ENCODE measurements around the gene ZNF689.
"Not testable (repeated sequence)": the region's sequence is repeated elsewhere in the genome, so short reads cannot be mapped to it uniquely, and the experiment has no call there.

ZNF689 gene

DNA sequence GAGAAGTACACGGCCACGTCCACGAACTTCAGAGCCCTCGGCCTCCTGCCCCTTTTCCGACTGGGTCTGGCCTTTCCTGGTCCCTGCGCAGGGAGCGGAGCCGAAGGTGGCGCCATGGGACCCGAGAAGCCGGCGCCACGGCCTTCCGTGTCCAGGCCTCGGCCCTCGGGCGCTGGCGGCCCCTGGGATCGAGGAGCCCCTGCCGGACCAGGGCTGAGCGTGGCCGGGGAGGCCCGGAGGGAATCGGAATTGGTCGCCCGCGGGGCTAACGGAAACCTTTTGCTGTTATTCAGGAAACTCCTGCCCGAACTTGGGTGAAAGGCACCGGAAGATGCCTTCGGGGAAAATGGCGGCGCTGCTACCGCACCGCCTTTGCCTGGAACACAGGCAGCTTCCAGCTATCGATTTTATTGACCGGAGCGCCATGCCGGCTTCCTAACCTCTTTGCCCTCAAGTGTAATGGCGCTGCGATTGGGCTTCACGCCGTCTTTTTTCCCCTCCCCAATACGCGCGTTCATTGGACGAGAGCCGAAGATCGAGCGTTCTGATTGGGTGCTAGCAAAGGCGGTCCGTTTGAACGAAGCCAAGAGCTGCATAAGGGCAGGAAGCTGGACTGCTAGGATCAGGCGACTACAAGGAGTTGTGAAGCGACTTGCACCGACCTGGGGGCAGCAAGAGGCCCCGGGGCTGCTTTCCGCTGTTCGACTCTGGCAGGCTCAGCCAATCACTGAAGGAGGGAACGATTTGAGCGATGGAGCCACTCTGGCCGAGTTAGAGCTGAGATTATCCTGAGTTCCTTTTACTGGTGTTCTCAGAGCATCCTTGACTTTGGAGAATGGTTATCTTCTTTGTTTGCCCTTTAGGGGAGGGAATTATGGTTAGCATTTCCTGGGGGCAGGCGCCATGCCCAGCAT is at the start of gene ZNF689:
Gene ZNF689 (minus strand): TSS at position 464 of the 914 bp plus-strand sequence. CDS start 348 bp downstream, at position 116.
- DNase-seq (ENCODE audit: low read depth) = peak; percentile 66

DNA sequence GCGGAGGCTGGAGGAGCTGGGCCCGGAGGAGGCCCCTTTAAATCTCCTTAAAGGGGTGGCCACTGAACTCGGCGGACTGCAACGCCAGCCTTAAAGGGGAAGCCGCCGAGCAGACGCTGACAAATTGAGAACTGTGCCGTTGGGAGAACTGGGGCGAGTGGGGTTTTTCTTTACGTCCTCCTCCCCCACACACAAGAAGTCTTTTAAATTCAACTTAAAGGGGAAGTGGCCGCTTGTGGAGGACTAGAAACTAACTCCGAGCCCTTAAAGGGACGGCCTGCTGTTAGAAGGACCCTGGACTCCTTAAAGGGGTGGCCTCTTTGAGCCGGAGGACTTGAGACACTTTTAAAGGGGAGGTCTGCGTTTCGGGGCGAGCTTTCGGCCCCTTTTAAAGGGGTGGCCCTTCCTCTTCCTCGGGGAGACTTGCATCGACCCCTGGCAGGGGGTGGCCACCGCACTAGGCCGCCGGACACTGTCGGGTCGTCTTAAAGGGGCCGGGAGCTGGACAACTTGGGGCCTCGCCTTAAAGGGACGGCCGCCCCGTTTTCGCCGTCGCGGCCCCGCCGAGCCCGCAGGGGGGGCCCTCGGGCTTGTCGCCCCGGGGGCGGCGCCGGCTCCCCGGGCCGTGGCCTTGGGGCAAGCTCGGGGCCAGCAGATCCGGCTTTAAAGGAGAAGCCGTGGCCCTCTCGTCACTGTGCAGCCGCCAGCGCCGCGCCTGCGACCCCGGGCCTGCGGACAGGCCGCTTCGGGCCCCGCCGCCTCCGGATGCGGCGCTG is 48.7 kb upstream of the ZNF689 start:
- peak; percentile 43 for DNase-seq (ENCODE audit: low read depth)

DNA sequence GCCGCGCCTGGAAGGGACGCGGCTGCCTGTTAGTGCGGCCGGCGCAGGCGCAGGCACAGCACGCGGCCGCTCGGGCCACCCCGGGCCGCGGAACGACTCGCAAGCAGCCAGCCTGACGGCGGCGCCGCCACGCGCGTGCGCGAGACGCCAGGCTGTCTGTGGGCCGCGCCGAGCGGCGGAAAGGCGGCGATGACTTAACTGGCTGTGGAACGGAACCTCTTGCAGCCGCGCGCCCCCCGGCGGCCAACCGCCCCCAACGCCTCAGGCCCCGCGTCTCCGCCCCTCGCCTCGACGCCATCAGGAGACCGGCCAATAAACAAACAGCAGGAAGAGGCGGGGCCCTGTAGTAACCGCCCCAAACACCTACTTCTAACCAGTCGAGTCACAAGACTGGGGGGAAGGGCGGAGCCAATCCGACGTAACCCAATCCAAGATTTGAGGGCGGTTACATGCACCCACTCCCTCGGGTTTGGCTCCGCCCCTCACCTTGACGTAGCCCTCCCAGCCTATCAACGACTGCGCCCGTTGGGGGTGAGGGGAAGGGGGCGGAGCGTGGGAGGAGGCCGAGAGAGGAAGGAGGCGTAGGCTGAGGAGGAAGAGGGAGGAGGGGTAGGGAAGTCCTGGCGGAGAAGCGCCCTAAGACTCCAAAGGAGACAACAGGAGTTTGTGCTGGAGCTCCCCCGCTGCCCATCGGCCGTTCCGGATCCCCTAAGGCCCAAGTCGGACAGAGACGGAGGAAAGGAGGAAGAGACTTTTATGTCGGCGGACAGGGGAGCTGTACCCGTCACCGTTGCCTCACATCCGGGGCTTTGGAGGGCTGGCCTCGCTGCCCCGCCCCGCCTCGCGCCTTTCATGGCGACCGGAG is 47.9 kb upstream of the ZNF689 start, which contains the start of gene FBRS:
Gene FBRS (plus strand): TSS at position 566 of the 865 bp plus-strand sequence. CDS start 1,088 bp downstream, outside the sequence.
- peak; percentile 97 for DNase-seq (ENCODE audit: low read depth)

DNA sequence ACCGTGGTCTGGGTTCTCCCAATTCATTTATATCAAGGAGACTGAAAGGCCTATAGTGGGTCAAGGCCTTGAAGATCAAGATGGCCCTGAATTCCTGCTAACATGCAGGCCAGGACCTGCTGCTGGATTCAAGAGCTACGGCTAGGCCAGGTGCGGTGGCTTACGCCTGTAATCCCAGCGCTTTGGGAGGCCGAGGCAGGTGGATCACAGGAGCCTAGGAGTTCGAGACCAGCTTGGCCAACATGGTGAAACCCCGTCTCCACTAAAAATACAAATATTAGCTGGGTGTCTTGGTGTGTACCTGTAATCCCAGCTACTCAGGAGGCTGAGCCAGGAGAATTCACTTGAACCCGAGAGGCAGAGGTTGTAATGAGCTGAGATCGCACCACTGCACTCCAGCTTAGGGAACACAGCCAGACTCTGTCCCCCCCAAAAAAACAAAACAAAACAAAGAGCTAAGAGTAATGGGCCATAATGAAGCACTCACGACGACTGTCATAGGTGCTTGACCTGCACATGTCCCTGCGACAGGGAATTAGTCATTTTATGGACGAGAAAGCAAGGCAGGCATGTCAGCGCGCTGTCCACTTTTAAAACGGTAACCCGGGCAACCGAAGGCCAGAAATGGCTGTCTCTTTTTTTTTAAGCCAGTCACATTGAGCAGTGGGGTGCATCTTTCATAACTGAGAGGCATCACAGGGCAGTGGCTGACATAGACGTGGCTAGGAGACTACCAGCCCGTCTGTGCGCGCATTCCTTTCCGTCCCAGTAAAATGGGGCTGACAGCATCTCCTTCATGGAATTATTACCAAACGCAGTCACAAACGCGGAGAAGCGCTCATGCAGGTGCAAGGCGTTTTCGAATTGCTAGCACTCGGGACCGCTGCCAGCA is 47.0 kb upstream of the ZNF689 start:
- no peak for DNase-seq (ENCODE audit: low read depth)

DNA sequence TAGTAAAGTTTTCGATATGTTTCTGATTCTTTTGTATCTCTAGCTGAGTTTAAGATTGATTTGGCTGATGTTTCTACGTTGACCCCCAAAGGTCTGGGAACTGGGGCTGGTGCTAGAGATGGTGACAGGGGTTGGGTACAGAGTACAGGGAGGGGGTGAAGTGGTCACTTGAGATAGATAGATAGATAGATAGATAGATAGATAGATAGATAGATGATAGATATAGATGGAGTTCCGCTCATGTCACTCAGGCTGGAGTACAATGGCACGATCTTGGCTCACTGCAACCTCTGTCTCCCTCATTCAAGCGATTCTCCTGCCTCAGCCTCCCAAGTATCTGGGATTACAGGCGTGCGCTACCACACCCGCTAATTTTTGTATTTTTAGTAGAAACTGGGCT is 46.2 kb upstream of the ZNF689 start:
- DNase-seq (ENCODE audit: low read depth) = no peak

DNA sequence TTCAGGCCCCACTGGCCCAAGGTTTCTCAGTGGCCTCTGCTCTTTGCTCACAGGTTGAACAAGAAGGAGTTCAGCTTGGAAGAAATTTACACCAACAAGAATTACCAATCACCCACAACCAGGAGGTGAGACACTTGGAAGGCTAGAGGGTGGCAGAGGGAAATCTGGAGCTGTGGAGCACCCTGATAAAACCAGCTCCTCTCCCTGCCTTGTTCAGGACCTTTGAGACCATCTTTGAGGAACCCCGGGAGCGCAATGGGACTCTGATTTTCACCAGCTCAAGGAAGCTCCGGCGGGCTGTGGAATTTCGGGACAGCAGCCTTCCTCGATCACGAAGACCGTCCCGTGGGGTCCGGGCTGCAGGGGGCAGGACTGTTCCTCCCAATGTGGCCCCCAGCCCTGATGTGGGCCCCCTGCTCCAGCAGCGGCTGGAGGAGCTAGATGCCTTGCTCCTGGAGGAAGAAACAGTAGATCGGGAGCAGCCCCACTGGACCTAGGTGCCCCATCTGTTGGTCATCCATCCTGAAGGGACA is 45.7 kb upstream of the ZNF689 start:
- DNase-seq (ENCODE audit: low read depth) = no peak

DNA sequence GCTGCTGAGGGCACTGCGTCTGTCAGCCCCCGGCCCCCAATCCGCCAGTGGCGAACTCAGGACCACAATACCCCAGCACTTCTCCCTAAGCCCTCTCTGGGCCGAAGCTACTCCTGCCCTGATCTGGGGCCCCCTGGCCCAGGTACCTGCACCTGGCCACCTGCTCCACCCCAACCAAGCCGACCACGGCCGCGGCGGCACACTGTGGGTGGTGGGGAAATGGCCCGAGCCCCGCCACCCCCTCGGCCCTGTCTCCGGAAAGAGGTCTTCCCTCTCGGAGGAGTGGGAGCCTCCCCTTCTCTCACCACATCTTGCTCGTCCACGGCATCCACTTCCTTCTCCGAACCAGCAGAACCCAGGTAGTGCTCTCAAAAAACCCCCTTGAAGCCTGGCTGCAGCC is 44.7 kb upstream of the ZNF689 start:
- no peak for DNase-seq (ENCODE audit: low read depth)

DNA sequence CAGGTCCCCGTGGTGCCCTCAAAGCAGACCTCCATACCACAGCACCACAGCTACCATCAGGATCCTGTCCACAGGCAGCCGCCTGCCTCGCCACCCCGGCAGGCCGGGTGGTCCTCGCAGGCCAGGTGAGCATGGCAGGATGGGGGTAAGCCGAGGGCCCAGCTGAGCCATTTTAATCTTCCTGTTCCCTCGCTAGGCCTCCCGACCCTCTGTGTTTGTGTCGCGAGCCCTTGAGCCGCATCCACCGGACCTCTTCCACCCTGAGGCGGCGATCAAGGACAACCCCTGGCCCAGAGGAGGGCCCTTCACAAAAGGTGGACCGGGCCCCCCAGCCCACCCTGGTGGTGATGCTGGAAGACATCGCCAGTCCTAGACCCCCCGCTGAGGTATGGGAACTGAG is 42.5 kb upstream of the ZNF689 start:
- no peak for DNase-seq (ENCODE audit: low read depth)

DNA sequence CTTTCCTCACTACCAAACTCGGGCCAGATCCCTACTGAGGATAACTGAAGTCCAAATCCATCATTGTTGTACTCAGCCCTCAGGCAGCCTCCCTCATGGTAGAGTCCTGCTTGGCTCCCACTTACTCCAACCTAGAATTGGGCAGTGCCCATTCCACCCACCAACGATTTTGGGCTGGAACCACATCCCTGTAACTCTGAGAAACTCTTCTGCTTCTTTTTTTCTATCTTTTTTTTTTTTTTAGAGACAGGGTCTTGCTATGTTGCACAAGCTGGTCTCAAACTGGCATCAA is 41.8 kb upstream of the ZNF689 start:
- DNase-seq (ENCODE audit: low read depth) = no peak

DNA sequence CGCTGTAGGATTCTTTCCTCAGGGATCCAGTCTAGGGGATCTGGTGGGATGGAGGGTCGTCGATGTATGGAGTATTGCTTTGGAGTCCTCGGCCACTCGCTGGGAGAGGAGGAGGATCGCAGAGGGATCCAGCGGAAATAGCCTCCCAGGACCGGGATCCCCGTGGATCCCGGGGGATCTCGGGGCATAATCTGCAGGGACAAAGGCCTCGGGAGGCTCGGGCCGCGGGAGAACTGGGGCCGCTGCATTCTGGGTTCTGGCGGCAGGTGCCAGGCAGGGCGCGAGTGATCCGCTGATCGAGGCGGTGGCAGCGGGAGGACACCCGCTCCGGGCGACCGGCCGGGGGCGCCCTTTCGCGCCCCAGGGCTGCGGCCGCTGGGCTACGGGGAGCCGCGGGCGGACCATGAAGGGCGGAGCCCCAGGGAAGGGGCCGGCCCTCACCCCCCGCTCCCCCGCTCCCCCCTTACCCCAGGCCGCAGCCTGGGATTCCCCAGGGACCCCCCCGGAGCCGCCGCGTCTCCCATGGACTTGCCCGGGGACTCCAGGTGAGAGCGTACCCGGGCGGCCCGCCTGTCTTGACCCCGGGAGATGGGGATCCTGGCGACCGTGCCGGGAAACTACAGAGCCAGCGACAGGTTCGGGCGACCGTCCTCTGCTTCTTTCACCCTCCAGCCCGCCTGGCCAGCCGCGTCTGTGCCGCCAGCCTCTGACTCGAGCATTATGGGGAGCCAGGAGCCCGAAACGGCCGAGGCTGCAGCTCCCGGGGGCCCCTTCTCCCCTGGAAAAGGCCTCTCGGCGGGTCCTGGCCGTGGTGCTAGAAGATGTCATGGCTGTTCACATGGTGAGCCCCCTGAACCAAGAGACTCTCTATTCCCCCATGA is 41.2 kb upstream of the ZNF689 start:
- peak; percentile 64 for DNase-seq (ENCODE audit: low read depth)

DNA sequence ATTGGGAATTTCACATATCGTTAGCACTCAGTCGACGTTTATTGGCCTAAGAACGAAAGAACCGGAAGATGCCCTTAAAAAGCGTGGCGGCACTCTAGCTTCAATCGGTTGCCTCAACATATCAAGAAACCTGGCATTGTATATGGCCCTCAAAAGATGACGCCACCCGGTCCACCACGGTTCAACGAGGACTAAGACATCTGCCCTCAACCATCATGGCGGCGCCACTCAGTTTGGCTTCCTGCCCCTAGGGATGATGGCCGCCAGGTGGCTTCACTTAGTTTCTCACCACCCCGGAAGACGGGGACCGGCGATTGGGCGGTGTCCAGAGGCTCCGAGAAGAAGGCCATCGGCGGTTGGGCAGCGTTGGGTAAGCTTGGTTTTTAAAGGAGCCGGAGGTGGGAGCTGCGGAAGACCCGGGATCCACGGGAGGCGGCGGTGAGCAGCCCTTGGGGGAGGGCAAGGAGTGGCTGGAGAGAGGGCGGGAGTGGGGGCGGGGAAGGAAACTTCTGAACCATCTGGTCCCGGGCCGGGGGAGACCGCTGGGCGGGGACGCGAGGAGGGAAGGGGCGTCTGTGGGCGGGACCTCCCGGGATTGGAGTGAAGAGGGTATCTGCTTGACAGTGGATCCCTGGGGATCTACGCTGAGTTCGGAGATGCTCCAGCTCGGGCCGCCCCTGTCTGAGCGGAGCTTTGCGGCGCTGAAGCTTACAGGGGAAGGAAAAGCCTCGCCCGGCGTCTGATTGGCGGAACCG is 40.4 kb upstream of the ZNF689 start, which contains the start of gene PRR14:
Gene PRR14 (plus strand): TSS at position 592 of the 755 bp plus-strand sequence. CDS start 686 bp downstream, outside the sequence.
- peak; percentile 85 for DNase-seq (ENCODE audit: low read depth)

DNA sequence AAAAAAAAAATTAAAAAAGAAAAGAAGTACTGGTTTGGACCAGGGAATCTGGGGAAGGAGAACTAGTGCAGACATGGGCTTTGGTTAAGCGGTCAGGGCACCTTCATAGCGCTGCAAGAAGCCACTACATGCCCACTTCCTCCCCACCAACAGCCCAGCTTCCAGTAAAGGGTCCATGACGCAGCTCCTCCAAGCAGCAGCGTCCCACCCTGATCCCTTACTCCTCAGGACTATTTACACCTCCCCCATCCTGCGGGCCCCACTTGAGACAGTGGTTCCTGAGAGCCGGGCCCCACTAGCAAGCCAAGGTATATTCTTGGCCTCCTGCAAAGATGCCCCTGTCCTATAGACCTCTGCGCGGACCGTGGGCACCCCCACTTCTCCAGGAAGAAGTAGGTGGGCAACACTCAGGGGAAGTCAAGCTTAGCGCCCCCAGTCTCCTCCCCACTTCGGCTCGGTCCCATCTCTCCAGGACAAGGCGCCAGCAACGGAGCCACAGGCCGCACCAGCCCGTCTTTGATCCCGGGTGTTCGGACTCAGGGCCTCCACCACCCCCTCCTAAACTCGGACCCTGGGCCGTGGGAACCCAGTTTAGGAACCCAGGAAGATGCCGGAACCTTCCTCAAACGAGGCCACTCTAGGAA is 39.7 kb upstream of the ZNF689 start:
- peak; percentile 20 for DNase-seq (ENCODE audit: low read depth)

DNA sequence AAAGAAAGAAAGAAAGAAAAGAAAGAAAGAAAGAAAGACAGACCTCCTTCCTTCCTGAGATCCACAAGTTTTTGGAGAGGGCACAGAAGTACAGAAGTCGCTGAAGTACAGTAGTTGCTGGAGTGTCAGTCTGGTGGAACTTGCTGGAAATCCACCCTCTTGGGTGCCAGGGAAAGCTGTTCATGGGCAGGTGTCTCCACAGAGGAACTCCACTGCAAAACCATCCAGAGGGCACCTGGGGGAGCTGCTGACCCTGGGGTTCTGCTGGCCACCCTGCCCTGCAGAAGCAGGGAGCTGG is 37.0 kb upstream of the ZNF689 start:
- DNase-seq (ENCODE audit: low read depth) = no peak

DNA sequence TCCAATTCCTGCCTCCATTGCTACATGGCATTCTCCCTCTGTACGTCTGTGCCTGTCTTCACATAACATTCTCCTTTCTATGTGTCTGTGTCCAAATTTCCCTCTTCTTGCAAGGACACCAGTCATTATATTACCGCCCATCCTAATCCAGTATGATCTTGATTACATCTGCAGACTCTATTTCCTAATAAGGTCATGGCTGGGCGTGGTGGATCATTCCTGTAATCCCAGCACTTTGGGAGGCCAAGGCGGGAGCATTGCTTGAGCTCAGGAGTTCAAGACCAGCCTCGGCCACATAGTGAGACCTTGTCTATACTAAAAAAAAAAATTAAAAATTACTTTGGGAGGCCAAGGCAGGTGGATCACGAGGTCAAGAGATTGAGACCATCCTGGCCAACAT is 35.5 kb upstream of the ZNF689 start:
- DNase-seq (ENCODE audit: low read depth) = no peak

DNA sequence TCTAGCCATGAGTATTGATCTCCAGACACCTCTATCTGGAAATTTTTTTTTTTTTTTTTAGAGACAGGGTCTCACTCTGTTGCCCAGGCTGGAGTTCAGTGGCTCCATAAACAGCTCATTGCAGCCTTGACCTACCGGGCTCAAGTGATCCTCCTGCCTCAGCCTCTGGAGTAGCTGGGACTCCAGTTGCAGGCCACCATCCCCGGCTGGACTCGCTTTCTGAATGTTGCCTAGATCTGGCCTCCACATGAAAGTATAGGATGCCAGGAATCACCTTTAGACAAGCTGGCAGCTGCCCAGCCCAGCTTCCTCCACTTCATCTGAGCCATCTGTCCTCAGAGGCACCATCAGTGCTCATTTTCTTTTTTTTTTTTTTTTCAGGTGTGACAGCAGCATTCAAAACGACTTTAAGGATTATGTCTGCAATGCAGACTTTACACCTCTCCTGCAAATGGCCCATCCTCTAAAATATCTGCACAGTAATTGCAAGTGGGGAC is 34.2 kb upstream of the ZNF689 start:
- DNase-seq (ENCODE audit: low read depth) = no peak

DNA sequence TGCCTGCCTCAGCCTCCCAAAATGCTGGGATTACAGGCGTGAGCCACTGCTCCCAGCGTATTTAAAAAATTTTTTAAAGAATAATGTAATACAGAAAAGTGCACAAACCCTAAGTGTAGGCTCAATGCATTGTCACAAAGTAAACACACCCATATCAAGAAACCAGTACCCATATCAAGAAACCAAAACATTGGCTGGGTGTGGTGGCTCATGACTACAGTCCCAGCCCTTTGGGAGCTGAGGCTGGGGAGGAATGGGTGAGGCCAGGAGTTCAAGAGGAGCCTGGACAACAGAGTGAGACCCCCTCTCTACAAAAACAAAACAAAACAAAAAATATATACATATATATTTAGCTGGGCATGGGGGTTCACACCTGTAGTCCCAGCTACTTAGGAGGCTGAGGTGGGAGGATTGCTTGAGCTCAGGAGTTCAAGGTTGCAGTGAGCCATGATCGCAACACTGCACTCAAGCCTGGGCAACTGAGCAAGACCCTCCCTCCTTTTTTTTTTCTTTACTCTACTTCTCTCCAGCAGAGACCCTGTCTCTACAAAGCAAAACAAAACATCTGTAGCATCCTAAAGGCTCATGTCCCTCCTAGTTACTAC is 31.3 kb upstream of the ZNF689 start:
- DNase-seq (ENCODE audit: low read depth) = no peak

DNA sequence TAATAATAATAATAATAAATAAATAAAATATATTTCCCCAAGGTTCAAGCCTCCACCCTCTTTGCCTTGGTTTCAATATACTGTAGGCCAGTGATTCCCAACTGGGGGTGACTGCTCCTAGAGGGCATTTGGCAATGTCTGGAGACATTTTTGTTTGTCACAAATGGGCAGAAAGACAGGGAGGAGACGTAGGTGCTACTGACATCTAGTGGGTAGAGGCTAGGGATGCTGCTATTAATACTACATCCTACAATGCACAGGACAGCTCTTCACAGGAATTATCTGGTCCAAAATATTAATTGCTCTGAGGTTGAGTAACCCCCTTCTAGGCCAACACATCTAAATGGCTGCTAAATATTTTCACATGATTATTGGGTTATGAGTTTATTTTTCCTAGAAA is 27.8 kb upstream of the ZNF689 start:
- DNase-seq (ENCODE audit: low read depth) = no peak

DNA sequence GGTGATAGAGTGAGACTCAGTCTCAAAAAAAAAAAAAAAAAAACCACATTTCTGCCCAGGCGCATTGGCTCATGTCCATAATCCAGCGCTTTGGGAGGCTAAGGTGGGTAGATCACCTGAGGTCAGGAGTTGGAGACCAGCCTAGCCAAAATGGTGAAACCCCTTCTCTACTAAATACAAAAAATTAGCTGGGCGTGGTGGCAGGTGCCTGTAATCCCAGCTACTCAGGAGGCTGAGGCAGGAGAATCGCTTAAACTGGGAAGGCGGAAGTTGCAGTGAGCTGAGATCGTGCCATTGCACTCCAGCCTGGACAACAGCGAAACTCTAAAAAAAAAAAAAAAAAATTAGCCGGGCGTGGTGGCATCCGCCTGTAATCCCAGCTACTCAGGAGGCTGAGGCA is 26.9 kb upstream of the ZNF689 start:
- not testable (repeated sequence) for DNase-seq (ENCODE audit: low read depth)
